Measurements from ENCODE around the gene BANP.
"Not testable (repeated sequence)": the region's sequence is repeated elsewhere in the genome, so short reads cannot be mapped to it uniquely, and the experiment has no call there.

The BANP gene

DNA sequence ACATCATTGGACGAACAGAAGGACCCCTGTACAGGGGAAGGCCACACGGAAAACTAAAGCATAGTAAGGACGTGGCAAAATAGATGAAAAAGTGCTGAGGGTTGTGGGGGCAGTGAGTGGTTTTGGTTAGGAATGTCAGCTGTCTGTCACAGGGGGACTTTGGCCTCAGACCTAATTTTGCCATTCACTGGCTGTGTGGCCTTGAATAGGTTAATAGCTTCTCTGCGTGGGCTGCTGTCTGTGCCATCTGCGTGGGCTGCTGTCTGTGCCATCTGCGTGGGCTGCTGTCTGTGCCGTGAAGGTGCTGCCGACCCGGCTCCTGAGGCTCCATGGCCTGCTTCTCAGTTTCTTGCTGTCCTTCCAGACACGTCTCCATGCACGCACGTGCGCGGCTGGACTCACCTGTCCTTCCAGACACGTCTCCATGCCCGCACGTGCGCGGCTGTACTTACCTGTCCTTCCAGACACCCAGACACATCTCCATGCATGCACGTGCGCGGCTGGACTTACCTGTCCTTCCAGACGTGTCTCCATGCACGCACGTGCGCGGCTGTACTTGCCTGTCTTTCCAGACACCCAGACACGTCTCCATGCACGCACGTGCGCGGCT lies 47.1 kb downstream of the BANP start:
- not testable (repeated sequence) for ATAC-seq

DNA sequence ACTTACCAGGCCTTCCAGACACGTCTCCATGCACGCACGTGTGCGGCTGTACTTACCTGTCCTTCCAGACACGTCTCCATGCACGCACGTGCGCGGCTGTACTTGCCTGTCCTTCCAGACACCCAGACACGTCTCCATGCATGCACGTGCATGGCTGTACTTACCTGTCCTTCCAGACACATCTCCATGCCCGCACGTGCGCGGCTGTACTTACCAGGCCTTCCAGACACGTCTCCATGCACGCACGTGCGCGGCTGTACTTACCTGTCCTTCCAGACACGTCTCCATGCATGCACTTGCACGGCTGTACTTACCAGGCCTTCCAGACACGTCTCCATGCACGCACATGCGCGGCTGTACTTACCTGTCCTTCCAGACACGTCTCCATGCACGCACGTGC lies 47.8 kb downstream of the BANP start:
- not testable (repeated sequence) for ATAC-seq

DNA sequence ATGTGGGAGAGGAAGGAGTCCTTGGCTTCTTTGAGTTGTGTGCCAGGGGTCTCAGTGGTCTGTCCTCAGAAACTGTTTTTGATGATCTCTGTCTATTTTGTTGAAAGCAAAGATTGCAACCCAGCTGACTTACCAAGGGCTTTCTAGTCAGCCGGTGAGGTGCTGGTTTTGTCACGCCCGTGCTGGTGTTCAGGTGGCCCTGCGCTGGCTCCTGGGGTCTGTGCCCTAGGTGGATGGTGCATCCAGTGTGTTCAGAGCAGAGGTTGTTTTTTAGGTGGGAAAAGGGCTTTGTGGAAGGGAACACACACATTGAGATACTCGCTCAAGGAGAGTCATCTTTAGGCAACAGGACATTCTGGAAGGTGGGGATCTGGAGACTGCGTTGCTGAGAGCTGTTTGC lies 51.0 kb downstream of the BANP start:
- no peak for ATAC-seq

DNA sequence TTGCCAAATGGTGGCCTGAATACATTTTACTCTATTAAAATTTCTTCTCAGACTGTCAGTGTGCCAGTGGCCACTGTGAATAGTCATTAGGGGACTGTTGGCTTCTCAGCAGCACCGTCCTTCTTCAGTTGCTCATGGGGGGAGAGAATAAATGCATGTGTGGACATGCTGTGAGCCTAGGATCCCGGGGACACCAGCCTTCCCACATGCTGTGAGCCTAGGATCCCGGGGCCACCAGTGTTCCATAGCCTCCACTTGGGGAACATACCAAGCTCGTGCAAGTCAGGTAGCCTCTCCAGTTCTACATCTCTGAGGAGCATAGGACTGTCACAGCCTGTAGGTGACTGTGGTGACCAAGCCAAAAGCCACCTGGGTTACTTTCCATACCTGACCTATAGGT lies 51.5 kb downstream of the BANP start:
- no peak for ATAC-seq

DNA sequence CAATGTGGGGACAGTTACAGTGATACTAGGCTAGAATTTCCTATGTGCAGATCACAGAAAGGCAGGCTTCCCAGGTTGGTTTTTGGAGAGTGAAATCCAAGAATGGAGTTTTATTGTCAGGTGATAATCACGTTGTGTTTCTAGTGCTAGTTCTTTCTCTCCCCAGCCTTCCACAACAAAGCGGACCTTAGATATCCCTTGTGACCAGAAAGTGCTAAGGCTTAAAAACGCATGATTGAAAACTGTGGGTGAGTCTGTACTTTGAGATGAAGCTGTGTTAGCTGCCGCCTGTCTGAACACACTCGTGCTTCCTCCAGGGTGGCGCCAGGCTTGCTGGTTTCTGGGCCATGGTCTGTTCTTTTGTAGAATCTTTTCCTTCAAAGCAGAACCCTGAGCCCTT lies 52.1 kb downstream of the BANP start:
- no peak for ATAC-seq

DNA sequence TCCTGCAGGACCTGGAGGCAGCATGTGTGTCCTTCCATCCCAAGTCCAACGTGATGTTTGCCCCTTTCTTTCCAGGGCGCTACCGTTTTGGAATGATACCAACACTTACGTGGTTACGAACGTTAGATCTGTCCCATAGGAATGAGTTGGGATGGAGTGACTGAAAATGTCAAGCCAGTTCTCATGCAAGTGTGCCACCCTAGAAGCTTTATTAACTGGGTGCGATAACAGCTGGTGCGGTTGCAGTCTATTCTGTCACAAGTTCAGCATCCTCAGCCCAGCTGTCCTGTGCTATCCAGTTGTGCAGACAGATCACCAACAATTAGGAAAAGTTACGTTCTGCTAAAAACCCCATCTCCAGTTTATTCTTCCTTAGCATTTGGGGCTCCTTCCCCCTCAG lies 52.5 kb downstream of the BANP start:
- no peak for ATAC-seq

DNA sequence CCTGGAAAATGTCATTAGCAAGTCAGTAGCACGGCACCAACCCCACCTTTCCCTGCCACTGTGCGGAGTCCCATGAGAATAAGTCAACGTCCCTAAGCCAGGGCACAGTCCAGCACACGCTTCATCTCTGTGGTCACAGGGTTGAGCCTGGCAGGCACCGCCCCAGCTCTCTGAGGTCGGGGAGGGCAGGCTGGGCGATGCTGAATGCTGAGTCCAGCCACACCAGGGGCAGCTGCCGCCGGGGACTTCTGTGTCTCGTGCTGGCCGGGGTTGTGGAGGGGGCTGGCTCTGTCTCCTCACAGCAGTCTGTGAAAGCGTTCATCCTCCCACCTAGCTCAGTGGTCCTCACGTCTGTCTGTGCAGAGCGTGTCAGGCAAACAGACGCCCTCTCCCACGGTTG lies 53.2 kb downstream of the BANP start:
- no peak for ATAC-seq

DNA sequence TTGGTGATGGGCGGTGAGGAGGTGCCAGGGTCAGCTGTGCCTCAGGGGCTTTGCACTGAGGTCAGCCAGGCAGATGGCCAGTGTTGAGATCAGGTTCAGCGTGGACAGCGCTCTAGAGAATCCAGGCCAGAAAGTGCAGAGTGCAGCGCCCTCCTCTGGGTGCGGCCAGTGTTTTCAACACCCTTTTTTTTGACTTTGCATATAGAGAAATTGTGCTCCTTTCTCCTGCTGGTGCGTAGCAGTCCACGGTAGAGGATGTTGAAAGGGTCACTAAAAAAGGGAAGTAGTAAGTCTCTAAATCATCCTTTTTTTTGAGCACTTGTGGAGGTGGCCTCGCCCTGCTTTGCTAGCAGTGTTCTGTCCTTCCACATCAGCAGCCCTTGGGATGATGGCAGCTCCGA lies 53.9 kb downstream of the BANP start:
- no peak for ATAC-seq

DNA sequence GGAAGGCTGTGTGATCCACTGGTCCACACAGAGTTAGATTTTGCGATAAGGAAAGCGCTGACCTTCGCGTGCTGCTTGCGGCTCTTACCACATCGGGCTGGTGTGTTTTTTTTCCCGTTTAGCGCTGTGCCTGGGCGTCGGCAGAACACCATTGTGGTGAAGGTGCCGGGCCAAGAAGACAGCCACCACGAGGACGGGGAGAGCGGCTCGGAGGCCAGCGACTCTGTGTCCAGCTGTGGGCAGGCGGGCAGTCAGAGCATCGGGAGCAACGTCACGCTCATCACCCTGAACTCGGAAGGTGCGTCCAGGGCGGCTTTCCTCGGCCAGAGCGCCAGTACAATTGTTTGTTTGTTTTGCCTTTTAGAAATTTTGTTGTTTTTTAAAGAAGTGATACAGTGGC lies 54.7 kb downstream of the BANP start:
- ATAC-seq, result no peak

DNA sequence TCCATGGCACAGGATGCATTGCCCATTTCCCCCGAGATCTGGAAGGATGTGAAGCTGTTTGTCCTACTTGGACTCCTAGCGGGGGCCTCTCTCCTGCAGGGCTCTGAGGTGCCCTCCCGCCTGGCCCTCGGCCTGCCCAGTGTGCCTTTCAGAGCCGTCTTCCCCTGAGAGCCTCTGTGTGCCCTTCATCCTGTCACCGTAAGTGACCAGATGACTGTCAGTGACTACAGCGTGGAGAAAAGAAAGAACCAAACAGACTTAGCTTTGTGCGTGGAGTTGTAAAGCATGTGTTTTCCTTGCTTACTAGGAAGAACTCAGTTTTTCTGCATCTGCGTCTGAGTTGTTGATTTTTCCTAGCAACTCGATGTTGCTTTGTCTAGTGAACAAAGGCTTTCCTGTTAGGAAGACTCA lies 56.1 kb downstream of the BANP start:
- ATAC-seq, result no peak

DNA sequence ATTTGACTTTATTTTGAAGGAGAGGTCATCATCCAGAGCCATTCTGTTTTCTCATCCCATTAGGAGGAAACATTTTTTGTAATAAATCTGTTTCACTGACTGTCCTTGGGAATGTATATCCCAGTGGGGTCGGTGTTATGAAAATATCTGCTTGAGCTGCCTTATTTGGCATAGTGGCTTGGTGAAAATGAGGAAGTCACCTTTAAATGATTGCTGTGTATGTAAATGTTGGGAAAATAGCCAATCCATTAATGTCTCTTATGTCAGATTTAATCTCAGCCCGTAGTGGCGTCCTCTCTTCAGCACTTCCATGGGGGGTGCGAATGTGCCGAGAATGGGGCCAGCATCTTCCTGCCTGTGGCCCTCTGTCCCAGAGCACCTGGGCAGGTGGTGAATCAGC lies 57.6 kb downstream of the BANP start:
- ATAC-seq, result no peak

DNA sequence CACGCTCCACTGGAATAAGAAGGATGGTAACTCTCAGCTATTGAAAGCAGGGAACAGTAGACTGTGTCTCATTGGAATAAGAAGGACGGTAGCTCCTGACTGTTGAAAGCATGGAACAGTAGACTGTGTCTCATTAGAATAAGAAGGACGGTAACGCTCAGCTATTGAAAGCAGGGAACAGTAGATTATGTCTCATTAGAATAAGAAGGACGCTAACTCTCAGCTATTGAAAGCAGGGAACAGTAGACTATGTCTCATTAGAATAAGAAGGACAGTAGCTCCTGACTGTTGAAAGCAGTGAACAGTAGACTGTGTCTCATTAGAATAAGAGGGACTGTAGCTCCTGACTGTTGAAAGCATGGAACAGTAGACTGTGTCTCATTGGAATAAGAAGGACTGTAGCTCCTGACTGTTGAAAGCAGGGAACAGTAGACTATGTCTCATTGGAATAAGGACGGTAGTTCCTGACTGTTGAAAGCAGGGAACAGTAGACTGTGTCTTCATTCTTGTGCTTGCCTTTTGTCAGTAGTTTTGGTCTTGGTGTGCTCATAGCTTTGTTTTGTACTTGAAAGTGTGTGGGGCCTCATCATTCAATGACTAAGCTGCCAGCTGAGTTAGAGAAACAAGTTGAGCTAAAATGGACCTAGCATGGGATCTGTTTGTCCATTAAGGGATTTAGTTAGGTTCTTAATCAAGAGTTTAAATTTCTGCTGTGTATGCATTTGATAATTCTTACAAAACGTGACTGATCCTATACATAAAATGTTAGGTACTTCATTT lies 58.5 kb downstream of the BANP start:
- no peak for ATAC-seq

DNA sequence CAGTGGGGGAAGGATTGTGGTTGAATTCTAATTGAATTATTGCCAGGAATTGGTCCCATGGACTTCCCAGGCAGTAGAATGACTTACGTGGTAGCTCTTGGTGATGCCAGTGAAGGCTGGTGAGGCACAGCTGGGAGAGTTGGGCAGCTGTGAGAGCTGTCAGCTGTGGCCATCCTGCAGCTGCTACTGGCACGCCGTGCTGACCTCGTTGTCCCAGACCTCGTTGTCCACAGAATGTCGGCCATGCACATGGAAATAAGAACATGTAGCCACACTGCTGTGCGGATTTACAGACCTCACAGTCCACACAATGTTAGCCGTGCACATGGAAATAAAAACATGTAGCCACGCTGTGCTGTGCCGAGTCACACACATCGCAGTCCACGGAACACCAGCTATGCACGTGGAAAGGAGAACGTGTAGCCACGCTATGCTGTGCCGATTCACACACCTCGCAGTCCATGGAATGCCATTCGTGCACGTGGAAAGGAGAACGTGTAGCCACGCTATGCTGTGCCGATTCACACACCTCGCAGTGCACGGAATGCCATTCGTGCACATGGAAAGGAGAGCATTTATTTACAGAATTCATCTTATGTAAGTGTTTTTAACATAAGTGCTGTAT lies 59.2 kb downstream of the BANP start:
- no peak for ATAC-seq

DNA sequence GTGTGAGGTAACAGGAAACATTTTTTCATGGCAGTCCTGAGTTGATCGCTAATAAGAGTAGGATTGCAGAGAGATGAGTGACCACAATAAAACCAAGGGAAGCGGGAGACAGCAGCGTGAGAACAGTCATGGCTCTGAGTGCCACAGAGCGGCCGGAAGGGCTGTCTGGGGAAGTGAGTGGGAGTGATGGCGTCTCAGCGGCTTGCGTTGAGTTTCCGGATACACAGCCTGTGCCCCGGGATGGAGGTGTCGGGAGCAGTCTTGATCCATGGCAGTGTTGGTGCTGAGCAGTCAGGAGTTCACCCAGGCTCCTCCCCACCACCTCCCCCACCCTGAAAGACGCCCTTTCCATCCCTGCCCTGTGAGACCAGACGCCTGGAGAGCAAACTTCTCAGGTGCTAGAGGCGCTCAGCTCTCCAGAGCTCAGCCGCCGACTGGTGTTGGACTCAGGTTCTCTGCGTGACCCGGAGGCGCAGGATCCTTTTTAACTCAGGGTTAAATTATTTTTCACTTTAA lies 59.8 kb downstream of the BANP start:
- ATAC-seq, result no peak

DNA sequence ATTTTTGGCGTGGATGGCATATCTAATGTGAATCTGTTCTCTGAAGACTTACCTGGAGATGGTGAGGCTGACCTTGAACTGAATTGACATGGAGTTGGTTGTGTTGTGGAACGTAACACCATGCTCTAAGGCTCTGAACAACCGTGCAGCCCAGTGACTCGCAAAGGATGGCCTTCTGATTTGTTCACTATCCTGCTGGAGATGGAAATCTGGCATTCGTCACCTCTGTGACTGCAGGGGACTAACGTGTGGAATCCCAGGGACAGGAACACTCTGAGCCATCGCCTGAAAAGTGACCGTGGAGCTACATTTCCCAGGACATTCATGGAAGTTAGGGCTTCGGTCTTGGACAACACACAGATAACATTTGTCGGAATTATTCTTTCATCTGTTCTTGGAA lies 61.1 kb downstream of the BANP start:
- ATAC-seq, result no peak

DNA sequence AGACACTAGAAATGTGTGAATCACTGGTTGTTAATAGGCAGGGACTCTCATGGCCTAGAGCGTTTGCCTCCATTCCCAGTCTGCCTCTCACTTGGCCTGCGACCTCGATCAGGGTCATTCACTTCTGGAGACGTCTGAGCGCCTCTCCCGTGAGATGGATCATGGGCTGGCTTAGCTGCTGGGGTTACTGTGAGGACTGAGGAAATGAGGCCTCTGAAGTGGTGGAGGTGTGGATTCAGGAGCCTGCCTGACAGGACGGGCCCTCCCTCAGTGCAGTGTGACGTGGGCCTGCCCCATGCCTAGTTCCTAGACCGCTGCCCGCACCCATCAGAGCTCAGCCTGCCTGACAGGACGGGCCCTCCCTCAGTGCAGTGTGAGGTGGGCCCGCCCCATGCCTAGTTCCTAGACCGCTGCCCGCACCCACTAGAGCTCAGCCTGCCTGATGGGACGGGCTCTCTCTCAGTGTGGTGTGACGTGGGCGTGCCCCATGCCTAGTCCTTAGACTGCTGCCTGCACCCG lies 61.9 kb downstream of the BANP start:
- no peak for ATAC-seq

DNA sequence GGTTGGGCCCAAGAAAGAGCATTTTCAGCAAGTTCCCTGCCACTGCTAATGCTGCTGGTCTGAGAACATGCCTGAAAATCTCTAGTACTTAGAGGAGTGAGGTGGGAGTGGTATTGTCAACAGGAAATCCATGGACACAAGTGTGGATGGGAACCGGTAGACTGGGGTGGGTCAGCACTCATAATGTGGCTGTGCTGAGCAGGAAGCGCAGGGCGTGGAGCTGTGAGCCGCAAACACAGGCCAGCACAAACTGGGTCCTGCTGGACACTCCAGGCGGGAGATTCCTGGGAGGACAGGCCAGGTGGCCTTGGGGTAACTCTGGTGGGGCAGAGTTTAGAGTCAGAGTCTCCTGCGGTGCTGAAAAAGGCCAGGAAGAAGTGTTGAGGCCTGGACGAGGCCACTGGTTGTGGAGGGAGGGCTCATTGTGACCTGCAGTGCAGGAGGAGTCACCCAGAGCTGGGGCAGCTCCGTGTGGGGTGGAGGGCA lies 62.6 kb downstream of the BANP start:
- ATAC-seq, result no peak

DNA sequence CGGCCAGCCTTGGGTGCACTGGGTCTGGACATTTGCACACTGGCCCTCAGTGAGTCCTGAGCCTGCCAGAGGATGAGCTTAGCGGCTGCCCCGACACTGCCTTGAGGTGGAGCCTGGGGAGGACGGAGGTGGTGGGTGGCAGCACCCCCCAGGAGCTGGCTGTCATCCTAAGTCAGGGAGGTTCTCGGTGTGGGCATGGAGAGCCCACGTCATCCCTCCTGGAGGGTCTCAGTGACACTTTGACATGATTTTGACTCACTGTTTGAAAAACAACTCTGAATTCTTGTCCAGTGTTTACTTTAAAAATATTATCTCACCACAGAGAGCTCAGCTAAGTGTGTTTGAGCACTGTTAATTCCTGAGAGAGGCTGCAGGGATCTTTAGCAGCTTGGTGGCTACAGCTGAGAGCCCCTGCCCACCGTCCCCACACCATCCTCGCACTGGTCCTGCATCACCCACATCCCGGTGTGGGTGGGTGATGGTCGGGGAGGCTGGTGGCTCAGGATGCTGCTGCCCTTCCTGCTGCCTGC lies 63.1 kb downstream of the BANP start:
- no peak for ATAC-seq

DNA sequence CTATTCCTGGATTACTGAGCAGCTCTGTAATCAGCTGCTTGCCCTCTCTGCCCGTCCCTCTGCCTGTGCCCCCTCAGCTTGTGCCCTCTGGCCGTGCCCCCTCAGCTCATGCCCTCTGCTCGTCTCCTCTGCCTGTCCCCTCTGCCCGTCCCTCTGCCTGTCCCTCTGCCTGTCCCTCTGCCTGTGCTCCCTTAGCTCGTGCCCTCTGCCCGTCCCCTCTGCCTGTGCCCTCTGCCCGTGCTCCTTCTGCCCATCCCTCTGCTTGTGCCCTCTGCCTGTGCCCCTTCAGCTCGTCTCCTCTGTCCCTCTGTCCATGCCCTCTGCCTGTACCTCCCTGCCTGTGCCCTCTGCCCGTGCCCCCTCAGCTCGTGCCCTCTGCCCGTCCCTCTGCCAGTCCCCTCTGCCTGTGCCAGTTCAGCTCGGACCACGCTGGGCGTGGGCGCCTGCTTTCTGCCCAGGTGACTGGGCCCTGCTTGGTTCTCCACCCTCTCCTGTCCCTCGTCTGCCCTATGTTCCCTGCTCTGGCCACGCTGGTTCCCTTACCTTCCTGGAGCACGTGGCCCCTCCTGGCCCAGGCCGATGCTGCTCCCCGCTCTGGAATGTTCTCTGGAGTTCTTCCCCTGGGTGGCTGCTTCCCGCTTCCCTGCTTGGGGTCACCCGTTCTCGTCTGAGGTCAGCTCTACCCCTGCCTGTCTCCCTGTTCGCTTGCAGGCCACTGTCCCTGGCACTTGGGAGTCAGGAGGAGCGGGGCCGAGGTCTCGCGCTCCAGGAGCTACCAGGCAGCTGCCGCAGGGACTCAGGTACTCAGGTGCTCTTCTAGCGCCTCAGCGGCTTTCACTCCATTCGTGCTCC lies 63.9 kb downstream of the BANP start:
- no peak for ATAC-seq

DNA sequence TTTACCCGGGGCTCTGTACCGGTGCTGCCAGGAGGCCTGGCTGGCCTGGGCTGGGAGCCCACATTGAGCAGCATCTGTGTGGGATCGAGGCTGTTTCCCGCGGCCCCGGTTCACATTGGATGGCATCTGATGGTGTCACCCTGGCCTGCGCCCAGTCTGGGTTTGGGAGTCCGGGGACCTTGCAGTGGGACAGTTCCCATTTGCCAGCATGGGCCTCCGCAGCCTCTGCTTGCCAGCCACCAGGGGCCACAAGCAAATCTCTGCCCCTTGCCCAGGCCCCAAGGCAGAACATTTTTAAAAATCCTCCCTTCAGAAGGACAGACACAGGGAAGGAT lies 64.5 kb downstream of the BANP start:
- ATAC-seq, result no peak

DNA sequence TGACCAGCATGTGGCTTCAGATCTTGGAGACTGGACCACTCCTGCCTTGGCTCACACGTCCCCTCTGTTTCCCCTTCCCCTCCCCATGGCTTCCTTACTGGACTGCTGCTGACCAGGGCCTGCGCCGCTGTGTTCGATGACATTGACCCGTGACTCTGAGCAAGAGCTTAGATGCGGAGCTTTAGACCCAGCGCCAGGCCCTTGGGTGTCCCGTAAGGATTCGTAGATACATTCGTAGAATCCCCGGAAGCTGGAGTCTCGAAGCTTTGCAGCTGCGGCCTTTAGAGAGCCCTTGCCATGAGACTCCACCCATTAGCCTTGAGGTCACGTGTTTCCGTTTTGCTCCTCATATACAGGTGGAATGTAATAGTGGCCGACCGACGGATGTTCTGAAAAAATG lies 65.2 kb downstream of the BANP start:
- ATAC-seq, result not testable (repeated sequence)

DNA sequence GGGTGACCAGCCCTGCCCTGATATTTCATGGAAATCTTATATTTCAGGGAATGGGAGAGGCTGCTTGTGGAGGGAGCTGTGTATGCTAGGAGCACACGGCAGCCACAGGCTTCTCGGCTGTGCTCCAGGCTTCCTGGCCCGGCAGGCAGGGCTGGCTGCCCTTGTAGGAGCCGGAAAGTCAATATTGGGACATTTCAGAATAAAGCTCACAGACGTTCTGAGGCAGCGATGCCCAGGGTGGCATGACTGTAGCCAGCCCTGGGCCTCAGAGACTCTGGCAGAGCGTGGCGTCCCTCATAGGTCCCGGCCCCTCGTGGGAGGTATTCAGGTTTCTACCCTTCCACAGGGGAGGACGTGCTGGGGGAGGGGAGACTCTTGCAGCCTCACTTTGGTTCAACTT lies 65.7 kb downstream of the BANP start:
- no peak for ATAC-seq

Data from activated CD4-positive, CD25-positive, alpha-beta regulatory T cell treated with anti-CD3 and anti-CD28 coated beads, Interleukin-2, amount 50 U/mL, for 24 hours (primary cell).